ENCODE data around the gene FAM228B.
"Not testable (repeated sequence)": the region's sequence is repeated elsewhere in the genome, so short reads cannot be mapped to it uniquely, and the experiment has no call there.

FAM228B gene

GRCh38 chr2:24162494-24162893, 39.2 kb downstream of the FAM228B start:
- DNase-seq: no peak

- no peak for DNase-seq
These were observed 39.9 kb downstream of the FAM228B start for GRCh38 chr2:24163186-24163585.

GRCh38 chr2:24163601-24164000, 40.3 kb downstream of the FAM228B start:
- no peak for DNase-seq

GRCh38 chr2:24164416-24164973, 41.2 kb downstream of the FAM228B start:
- no peak for DNase-seq

- no peak for DNase-seq
These were observed 45.8 kb downstream of the FAM228B start for GRCh38 chr2:24169023-24169422.

GRCh38 chr2:24174851-24175277, 51.6 kb downstream of the FAM228B start, which contains the start of gene FAM228A:
FAM228A (plus strand) TSS chr2:24175053; CDS start chr2:24175481, 428 bp downstream.
- DNase-seq: no peak

- DNase-seq: no peak
These were observed 52.4 kb downstream of the FAM228B start for GRCh38 chr2:24175631-24176187.

GRCh38 chr2:24176326-24176725, 53.1 kb downstream of the FAM228B start:
- DNase-seq: no peak

- DNase-seq: no peak
These were observed 56.4 kb downstream of the FAM228B start for GRCh38 chr2:24179683-24180082.

- no peak for DNase-seq
These were observed 58.6 kb downstream of the FAM228B start for GRCh38 chr2:24181849-24182248.

GRCh38 chr2:24182507-24182906, 59.2 kb downstream of the FAM228B start:
- DNase-seq: no peak

GRCh38 chr2:24183366-24184069, 60.2 kb downstream of the FAM228B start:
- no peak for DNase-seq

- no peak for DNase-seq
These were observed 66.3 kb downstream of the FAM228B start for GRCh38 chr2:24189551-24189950.

- no peak for DNase-seq
These were observed 67.2 kb downstream of the FAM228B start for GRCh38 chr2:24190503-24190902.

GRCh38 chr2:24191156-24191555, 67.9 kb downstream of the FAM228B start:
- no peak for DNase-seq

- no peak for DNase-seq
These were observed 68.6 kb downstream of the FAM228B start for GRCh38 chr2:24191848-24192247.

GRCh38 chr2:24197213-24197612, 73.9 kb downstream of the FAM228B start:
- DNase-seq: not testable (repeated sequence)

GRCh38 chr2:24199968-24200590, 76.8 kb downstream of the FAM228B start:
- no peak for DNase-seq

- DNase-seq: no peak
These were observed 77.5 kb downstream of the FAM228B start for GRCh38 chr2:24200799-24201198.

- DNase-seq: no peak
These were observed 79.9 kb downstream of the FAM228B start for GRCh38 chr2:24203029-24203786.

- no peak for DNase-seq
These were observed 80.5 kb downstream of the FAM228B start for GRCh38 chr2:24203787-24204150.

- DNase-seq: no peak
These were observed 81.2 kb downstream of the FAM228B start for GRCh38 chr2:24204505-24204904.

- no peak for DNase-seq
These were observed 81.9 kb downstream of the FAM228B start for GRCh38 chr2:24205131-24205530.
